ENCODE data around the gene CHEK1.

The CHEK1 gene

DNA sequence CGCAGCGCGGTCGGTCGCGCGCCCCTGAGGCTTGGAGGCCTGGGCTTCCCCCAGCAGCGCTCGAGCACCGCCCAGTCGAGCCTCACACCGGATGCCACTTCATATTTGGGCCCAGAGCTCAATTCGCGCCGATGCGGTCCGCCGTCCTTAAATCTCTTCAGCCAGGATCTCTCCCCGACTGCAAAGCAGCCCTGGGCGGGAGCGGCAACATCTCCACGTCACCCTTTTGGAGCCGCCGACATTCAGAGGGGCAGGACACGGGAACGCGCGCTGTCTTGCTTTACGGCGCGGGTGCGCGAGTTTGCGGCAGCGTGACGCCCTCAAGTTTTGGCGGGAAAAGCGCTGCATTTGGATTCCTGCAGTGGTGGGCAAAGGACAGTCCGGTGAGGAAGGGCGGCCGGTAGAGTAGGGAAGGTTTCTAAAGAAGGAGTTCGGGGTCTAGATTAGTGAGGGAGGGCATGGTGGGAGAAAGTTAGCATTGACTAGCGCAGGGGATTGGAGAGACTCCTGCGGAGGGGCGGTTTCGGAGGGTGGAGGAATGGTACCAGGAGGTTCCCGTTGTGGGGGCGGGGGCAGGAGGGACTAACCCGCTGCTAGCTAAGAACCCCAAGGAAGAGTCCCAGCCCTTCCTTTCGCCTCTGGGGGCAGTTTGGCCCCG is 796 bp downstream of the CHEK1 start:
- in situ Hi-C loops (cut with HindIII; ENCODE audit: low sequenced_read_pairs), result no loop called here

- in situ Hi-C loops (cut with HindIII; ENCODE audit: low sequenced_read_pairs), result no loop called here
Observed at GRCh38 chr11:125626288-125626950, 1.5 kb downstream of the CHEK1 start.

GRCh38 chr11:125627236-125627910 is 2.4 kb downstream of the CHEK1 start:
- in situ Hi-C loops (cut with HindIII; ENCODE audit: low sequenced_read_pairs), result no loop called here

DNA sequence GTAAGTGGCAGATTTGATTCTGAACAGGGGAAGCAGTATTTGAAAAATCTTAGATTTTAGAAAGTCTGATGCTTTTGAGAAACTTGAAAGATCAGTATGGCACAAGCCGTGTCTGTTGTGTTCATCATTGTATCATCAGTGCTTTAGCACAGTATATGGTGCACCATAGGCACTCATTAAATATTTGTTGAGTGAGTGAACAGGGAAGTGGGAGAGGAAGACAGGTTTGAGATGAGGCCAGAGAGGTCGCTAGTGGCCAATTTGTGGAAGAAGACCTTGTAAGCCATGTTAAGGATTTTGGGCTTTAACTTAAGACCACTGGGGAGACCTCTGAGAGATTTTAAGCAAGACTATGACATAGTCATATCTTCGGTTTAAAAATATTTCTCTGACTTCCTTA is 12.9 kb downstream of the CHEK1 start:
- in situ Hi-C loops (cut with HindIII; ENCODE audit: low sequenced_read_pairs), result no loop called here

DNA sequence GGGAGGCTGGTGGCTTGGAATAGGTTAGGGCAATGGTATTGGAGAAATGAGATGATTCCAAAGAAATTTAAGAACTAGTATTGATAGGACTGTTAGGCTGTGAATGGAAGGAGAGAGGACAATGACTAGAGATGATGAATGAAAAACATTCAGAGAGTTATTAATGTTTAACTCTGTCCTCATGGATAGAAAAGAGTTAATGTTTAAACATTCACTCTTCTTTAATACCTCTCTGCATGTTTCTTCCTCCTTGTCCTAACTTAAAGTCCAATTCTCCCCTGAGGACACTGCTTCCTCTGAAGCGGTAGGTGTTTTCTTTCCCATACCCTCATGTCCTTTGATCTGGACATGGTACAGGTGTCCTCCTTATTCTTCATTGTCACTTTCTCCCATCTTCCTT is 13.4 kb downstream of the CHEK1 start:
- in situ Hi-C loops (cut with HindIII; ENCODE audit: low sequenced_read_pairs), result no loop called here

- in situ Hi-C loops (cut with HindIII; ENCODE audit: low sequenced_read_pairs), result no loop called here
Observed at GRCh38 chr11:125645871-125646270, 20.9 kb downstream of the CHEK1 start.

GRCh38 chr11:125649465-125650166 is 24.7 kb downstream of the CHEK1 start:
- in situ Hi-C loops (cut with HindIII; ENCODE audit: low sequenced_read_pairs), result no loop called here

- in situ Hi-C loops (cut with HindIII; ENCODE audit: low sequenced_read_pairs), result no loop called here
Observed at GRCh38 chr11:125662689-125663088, 37.7 kb downstream of the CHEK1 start.

- in situ Hi-C loops (cut with HindIII; ENCODE audit: low sequenced_read_pairs), result no loop called here
Observed at GRCh38 chr11:125663910-125664309, 38.9 kb downstream of the CHEK1 start.

GRCh38 chr11:125667151-125667550 is 42.2 kb downstream of the CHEK1 start:
- in situ Hi-C loops (cut with HindIII; ENCODE audit: low sequenced_read_pairs), result no loop called here

DNA sequence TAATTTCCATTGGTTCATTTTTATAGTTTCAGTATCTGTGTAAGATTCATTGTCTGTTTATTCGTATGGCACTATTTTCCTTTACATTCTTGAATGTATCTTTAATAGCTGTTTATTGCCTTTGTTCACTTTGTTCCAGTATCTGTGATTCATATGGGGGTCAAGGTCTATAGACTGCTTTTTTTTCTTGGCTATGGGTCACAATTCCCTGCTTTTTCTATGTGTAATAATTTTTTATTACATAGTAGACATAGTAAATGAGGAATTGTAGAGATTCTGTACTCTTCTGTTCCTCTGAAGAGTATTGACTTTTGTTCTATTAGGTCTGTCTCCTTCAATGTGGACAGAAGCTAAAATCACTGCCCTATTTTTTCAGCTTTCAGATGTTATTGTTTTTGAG is 45.2 kb downstream of the CHEK1 start:
- in situ Hi-C loops (cut with HindIII; ENCODE audit: low sequenced_read_pairs), result no loop called here

DNA sequence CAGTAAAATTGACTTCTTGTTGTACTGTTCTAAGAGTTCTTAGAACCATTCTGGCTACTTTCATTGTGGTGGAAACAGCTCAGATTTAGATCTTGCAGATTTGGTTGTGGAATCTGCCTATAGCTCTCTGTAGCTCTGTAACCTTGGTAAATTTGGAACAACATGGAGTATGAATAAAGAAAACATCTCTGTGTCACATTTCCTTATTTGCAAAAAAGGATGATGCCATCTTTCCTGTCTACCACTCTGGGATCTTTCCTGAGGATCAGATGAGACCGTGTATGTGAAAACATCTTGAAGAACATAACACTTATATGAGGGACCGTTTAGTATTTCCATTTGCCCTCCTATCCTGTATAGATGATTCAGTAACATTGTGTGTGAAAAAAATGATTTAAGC is 46.6 kb downstream of the CHEK1 start:
- in situ Hi-C loops (cut with HindIII; ENCODE audit: low sequenced_read_pairs), result no loop called here

DNA sequence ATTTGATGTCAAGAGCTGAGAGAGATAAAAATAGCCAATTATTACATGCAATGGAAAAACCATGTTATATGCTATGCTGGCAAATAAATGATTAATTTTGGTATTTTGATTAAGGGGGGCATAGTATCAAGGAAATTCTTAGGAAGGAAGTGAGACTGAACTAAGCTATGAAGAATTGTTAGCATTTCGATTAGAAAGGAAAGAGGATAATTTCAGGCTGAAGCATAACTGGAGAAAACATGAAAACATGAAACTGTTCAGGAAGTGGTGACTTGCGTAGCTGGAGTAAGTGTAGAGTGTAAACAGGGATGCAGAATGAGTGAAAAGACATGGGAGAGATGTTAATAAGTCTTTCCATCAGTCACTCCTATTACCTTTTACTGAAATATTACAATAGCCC is 49.2 kb downstream of the CHEK1 start:
- in situ Hi-C loops (cut with HindIII; ENCODE audit: low sequenced_read_pairs), result no loop called here

GRCh38 chr11:125675196-125675595 is 50.2 kb downstream of the CHEK1 start:
- in situ Hi-C loops (cut with HindIII; ENCODE audit: low sequenced_read_pairs), result no loop called here

- in situ Hi-C loops (cut with HindIII; ENCODE audit: low sequenced_read_pairs), result no loop called here
Observed at GRCh38 chr11:125679397-125679796, 54.4 kb downstream of the CHEK1 start.

DNA sequence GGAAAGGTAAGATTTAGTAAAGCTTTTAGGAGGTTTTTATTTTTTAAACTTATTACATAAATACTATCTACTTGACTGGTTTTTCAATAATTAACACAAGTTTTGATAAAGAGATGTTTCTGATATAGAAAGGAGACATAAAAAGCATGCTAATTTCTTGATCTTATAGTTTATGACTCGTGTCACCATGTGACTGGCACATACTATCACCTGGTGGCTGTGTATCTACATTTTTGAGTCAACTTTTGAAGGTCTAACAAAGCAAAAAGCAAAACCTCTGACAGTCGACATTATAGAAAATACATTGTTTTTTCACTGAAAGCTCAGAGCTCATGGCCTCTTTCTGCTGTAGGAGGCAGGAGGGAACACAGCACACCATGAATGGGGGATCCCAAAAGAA is 54.9 kb downstream of the CHEK1 start:
- in situ Hi-C loops (cut with HindIII; ENCODE audit: low sequenced_read_pairs), result no loop called here

- in situ Hi-C loops (cut with HindIII; ENCODE audit: low sequenced_read_pairs), result no loop called here
Observed at GRCh38 chr11:125680747-125681146, 55.8 kb downstream of the CHEK1 start, which contains the start of gene ACRV1. Gene ACRV1 (minus strand): TSS chr11:125680847. CDS start chr11:125680780, 67 bp downstream.

GRCh38 chr11:125685228-125685627 is 60.3 kb downstream of the CHEK1 start:
- in situ Hi-C loops (cut with HindIII; ENCODE audit: low sequenced_read_pairs), result no loop called here

DNA sequence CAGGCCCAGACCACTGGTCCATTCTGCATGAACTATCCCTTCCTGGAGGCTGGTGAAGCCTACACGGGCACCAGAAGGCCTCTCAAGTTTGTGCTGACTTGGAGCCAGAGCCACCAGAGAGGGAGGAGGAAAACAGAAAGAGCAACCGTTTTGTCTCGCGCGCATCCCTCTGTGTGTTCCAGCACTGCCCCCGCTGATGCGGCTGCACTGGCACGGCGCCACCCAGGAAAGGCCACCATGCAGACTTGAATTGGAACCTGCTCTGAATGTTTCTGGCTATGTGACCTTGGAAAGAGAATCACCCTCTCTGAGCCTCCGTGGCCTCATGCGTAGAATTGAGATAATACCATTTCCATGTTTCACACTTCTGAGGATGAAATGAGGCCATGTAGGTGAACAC is 63.1 kb downstream of the CHEK1 start:
- in situ Hi-C loops (cut with HindIII; ENCODE audit: low sequenced_read_pairs), result no loop called here

DNA sequence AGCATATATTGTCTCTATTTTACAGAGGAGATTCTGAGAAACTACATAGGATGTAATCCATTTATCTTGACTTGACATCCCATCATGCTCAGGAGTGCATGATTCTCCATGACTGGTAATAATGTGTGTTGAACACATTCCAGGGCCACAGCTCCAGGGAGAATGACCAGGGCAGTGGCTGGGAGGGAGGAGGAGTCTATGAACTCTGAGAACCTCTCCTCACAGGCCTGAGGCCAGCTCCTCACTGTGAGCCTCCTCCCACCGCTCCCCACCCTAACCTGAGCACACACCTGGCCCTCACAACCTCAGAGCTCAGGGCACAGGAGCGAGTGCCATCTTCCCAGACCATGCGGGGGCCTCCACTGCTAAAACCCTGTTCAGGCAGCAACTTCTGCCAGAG is 63.7 kb downstream of the CHEK1 start:
- in situ Hi-C loops (cut with HindIII; ENCODE audit: low sequenced_read_pairs), result no loop called here

DNA sequence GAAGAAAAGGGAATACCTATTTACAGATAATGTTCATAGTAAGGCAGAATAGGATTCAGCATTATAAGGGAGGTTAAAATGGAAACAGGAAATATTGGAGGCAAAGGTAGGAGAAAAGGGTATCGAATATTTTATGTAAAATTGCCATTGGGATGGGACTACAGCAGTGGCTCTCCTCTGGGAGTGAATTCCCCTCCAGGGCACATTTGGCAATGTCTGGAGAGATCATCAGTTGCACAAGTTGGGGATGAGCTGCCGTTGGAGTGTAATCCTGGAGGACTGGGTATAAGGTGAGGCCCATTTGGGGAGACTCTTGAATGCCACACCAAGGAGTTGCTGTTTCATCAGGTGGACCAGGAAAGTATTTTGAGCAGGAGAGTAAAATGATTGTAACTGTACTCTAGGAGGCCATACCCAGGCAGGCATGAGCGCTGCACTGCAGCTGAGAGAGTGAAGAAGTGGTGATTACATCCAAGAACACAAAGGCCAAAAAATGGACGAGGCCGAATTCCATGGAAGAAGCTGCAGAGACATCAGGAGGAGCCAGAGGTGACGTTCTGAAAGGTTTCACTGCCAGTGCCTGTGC is 64.4 kb downstream of the CHEK1 start:
- in situ Hi-C loops (cut with HindIII; ENCODE audit: low sequenced_read_pairs), result no loop called here

Data from DLD1 (cell line).